Endometrial microvascular endothelial cells (primary cell): ENCODE measurements around the gene ASCL2. TPM values are rescaled to one million over a fixed set of nuclear protein-coding genes. Genes with fewer than 3 reads are reported as not detected.

Experiments used
- in situ Hi-C: cut with HindIII; loops from 2 replicates; pipeline ENCODE4 v1.10.0; 2017; ENCODE audit warnings: low sequenced_read_pairs, low pct_unique_long_range_greater_than_20kb; ENCODE audit errors: inconsistent ontology term
- total RNA-seq: library from RNA; depleted of rRNA; stranded (reverse); fragments of >200 nt; gene quantifications from one replicate; pipeline ENCODE4 v1.2.3, GENCODE V29; 2015; ENCODE audit errors: inconsistent ontology term

The ASCL2 gene
- total RNA-seq, 1 donor from 2014 or later = not detected

DNA sequence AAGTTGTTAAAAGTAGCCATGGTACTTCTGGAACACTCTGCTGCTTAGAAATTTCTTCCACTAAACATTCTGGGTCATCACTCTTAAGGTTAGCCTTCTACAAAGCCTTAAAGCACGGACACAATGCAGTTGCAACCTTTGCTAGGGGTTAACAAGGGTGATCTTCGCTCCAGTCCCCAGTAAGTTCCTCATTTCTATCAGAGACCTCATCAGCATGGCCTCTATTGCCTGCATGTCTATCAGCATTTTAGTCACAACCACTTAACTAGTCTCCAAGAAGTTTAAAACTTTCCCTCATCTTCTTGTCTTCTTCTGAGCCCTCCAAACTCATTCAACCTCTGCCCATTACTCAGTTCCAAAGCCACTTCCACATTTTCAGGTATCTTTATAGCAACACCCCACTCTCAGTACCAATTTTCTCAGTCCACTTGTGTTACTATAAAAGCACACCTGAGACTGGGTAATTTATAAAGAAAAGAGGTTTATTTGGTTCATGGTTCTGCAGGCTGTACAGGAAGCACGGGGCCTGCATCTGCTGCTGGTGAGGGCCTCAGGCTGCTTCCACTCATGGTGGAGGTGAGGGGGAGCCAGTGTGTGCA lies 50.1 kb downstream of the ASCL2 start:
- in situ Hi-C loops = no loop called here

DNA sequence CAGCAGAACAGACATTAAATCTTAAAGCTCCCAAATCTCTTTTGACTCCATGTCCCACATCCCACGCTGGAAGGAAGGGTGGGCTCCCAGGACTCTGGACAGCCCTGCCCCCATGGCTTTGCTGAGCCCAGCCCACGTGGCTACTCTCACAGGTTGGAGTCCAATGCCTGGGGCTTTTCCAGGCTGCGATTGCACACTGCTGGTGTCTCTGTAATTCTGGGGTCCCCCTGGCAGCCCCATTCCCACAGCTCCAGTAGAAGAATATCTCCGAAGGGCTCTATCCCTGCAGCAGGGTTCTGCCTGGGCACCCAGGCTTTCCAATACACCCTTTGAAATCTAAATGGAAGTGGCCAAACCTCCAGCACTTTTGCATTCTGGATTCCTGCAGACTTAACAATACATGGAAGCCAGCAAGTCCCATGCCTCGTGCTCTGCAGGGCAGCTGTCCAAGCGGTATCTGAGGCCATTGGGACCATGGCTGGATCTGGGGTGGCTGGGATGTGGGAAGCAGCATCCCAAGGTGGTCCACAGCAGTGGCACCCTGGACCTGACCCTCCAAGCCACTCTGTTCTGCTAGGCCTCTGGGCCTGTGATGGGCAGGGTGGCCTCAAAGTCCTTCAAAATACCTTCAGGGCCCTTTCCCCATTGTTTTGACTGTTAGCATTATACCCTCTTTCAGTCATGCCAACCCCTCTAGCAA lies 50.9 kb downstream of the ASCL2 start:
- in situ Hi-C loops = no loop called here

Other genes starting within 250 kb of the ASCL2 start
- gene IGF2, start 131.2 kb downstream of the ASCL2 start, total RNA-seq = not detected
- not detected for gene INS, start 109.4 kb downstream of the ASCL2 start, total RNA-seq
- not detected for gene TH, start 98.8 kb downstream of the ASCL2 start, total RNA-seq
- not detected for gene C11orf21, start 31.3 kb upstream of the ASCL2 start, total RNA-seq
- gene TSPAN32, start 31.4 kb upstream of the ASCL2 start, total RNA-seq = not detected
- 249 TPM for gene CD81, start 106.7 kb upstream of the ASCL2 start, total RNA-seq
- gene TSSC4, start 130.2 kb upstream of the ASCL2 start, total RNA-seq = 39.8 TPM
- gene TRPM5, start 173.9 kb upstream of the ASCL2 start, total RNA-seq = not detected
- gene KCNQ1, start 174.4 kb upstream of the ASCL2 start, total RNA-seq = not detected